B cell (primary cell): Measurements from ENCODE around the gene ARID4B. TPM values are rescaled to one million over a fixed set of nuclear protein-coding genes. Genes with fewer than 3 reads are reported as not detected.

Source experiments
- ATAC-seq: fragments of 200-7000 bp; cut with Tn5 transposase; one replicate; pipeline ENCODE4 v1.10.0; 2021; ENCODE audit warnings: low read depth, mild to moderate bottlenecking, moderate number of reproducible peaks, moderate library complexity
- CTCF ChIA-PET: fragments of 350-600 bp; sonication (Branson Sonifier 250); formaldehyde crosslinking; loops from one replicate; lab custom pipeline; 2021; ENCODE audit warnings: antibody characterized with exemption, inconsistent platforms; lab: Charles Lee
- POLR2A ChIA-PET: fragments of 350-600 bp; sonication (Branson Sonifier 250); formaldehyde crosslinking; loops from one replicate; lab custom pipeline; 2021; ENCODE audit warnings: antibody characterized with exemption; lab: Charles Lee
- DNase-seq: peaks from one replicate; pipeline ENCODE4 v3.0.0; 2013
- H2AFZ ChIP-seq: 2 replicates; pipeline ENCODE4 v1.6.1; 2012; ENCODE audit warnings: mild to moderate bottlenecking, low read depth, low read length; ENCODE audit not compliant: insufficient read depth, poor library complexity, severe bottlenecking
- H3K27ac ChIP-seq, 2 donors: 1 replicate in 1 of 2; 2 replicates in 1 of 2; pipeline ENCODE4 v1.5.1; 2012 to 2013; ENCODE audit warnings: low read length in 2 of 2, mild to moderate bottlenecking in 2 of 2, moderate library complexity in 1 of 2
- H3K27me3 ChIP-seq, 4 experiments: fragments of 200-600 bp in 1 of 4; sonication (generic) in 1 of 4; replicated peaks in 1 of 4; 1 replicate in 2 of 4; 2 replicates in 2 of 4; pipeline versions ENCODE4 v1.6.1 to v1.7.0; 2013 to 2016; ENCODE audit warnings: low read length in 3 of 4, mild to moderate bottlenecking in 2 of 4, mixed read lengths in 1 of 4, moderate library complexity in 1 of 4; ENCODE audit not compliant: insufficient read depth in 4 of 4, control insufficient read depth in 3 of 4; ENCODE audit errors: control extremely low read depth in 1 of 4
- H3K36me3 ChIP-seq, 2 experiments: replicated peaks in 1 of 2; 1 replicate in 1 of 2; 2 replicates in 1 of 2; pipeline versions ENCODE4 v1.6.1 to v1.7.1; 2013; ENCODE audit warnings: low read length in 1 of 2; ENCODE audit not compliant: insufficient read depth in 2 of 2, control insufficient read depth in 1 of 2; ENCODE audit errors: control extremely low read depth in 1 of 2, extremely low read depth in 1 of 2
- H3K4me1 ChIP-seq, 2 donors: fragments of 200-600 bp in 1 of 2; sonication (generic) in 1 of 2; 1 replicate in 1 of 2; 2 replicates in 1 of 2; pipeline versions ENCODE4 v1.5.1 to v1.6.1; 2013 to 2017; ENCODE audit warnings: low read length in 2 of 2; ENCODE audit not compliant: control insufficient read depth in 2 of 2, insufficient read depth in 2 of 2
- H3K4me2 ChIP-seq: replicated peaks from 2 replicates; pipeline ENCODE3; 2012; ENCODE audit warnings: mild to moderate bottlenecking, low read depth, low read length; ENCODE audit not compliant: poor library complexity, severe bottlenecking
- H3K4me3 ChIP-seq, 5 experiments: fragments of 200-600 bp in 1 of 5; sonication (generic) in 1 of 5; 1 replicate in 3 of 5; 2 replicates in 2 of 5; pipeline versions ENCODE4 v1.5.1 to v1.7.0; 2011 to 2016; ENCODE audit warnings: low read length in 4 of 5, mild to moderate bottlenecking in 4 of 5, low read depth in 2 of 5, control low read depth in 1 of 5, moderate library complexity in 1 of 5; ENCODE audit not compliant: insufficient read depth in 1 of 5; ENCODE audit errors: control extremely low read depth in 1 of 5, extremely low read depth in 1 of 5
- H3K79me2 ChIP-seq: fragments of 200-600 bp; sonication (generic); one replicate; pipeline ENCODE4 v1.6.0; 2016; ENCODE audit warnings: low read length; ENCODE audit not compliant: control insufficient read depth, insufficient read depth
- H3K9ac ChIP-seq: fragments of 200-600 bp; sonication (generic); 2 replicates; pipeline ENCODE4 v1.6.1; 2017; ENCODE audit warnings: mild to moderate bottlenecking, low read length, moderate library complexity
- H3K9me3 ChIP-seq, 3 donors: one replicate each; pipeline versions ENCODE4 v1.6.1 to v1.7.1; 2013; ENCODE audit warnings: low read length in 2 of 3; ENCODE audit not compliant: control insufficient read depth in 2 of 3, insufficient read depth in 1 of 3; ENCODE audit errors: control extremely low read depth in 1 of 3
- H4K20me1 ChIP-seq: 2 replicates; pipeline ENCODE4 v1.6.0; 2012; ENCODE audit warnings: mild to moderate bottlenecking, low read length; ENCODE audit not compliant: insufficient read depth, control insufficient read depth, poor library complexity, severe bottlenecking
- H3K27ac Mint-ChIP-seq: one replicate; pipeline ENCODE4 v1.8.0; 2021; ENCODE audit warnings: mixed read lengths
- H3K27me3 Mint-ChIP-seq: one replicate; pipeline ENCODE4 v1.8.0; 2021; ENCODE audit warnings: mixed read lengths
- H3K4me1 Mint-ChIP-seq: one replicate; pipeline ENCODE4 v1.8.0; 2021; ENCODE audit warnings: mixed read lengths
- H3K4me3 Mint-ChIP-seq: one replicate; pipeline ENCODE4 v1.8.0; 2021; ENCODE audit warnings: mixed read lengths
- H3K9me3 Mint-ChIP-seq: one replicate; pipeline ENCODE4 v1.8.0; 2022; ENCODE audit warnings: mixed read lengths; ENCODE audit not compliant: insufficient read depth
- EZH2 ChIP-seq: IDR thresholded peaks from 2 replicates; pipeline ENCODE4 v1.6.1; 2012; ENCODE audit warnings: borderline replicate concordance, low read depth, mild to moderate bottlenecking, moderate library complexity, low read length; ENCODE audit not compliant: insufficient read depth, poor library complexity, severe bottlenecking
- WGBS: methylation state at CpG from one replicate; pipeline ENCODE4 v1.1.5; 2013; ENCODE audit warnings: missing lambda C conversion rate; ENCODE audit not compliant: insufficient coverage; 5-methylcytosine and 5-hydroxymethylcytosine counted together
- intact Hi-C: fragments of 100-400 bp; cut with micrococcal nuclease; formaldehyde crosslinking; loops from one replicate; pipeline ENCODE4 v1.10.0; 2022
- polyA plus RNA-seq: library from polyadenylated mRNA; depleted of rRNA; stranded (reverse); fragments of >200 nt; gene quantifications from 2 replicates; pipeline ENCODE4 v1.2.3, GENCODE V29; 2012
- total RNA-seq, 2 donors: library from RNA; stranded (reverse); fragments of 120-200 nt in 1 of 2; gene quantifications; 1 replicate in 1 of 2; 2 replicates in 1 of 2; pipeline versions ENCODE4 v1.2.3 to v1.2.4, GENCODE V29; 2013 to 2022
- TF ChIP-seq, protein P1 (sequence below): fragments of 200-600 bp; IDR thresholded peaks from one replicate; pipeline ENCODE4 v1.8.0; 2022; ENCODE audit warnings: antibody characterized with exemption, mild to moderate bottlenecking

ARID4B gene
- total and polyA plus RNA-seq, 2 donors (not counting 1 experiment from before 2014, with no cell fraction given) = 13.2 to 110 TPM

DNA sequence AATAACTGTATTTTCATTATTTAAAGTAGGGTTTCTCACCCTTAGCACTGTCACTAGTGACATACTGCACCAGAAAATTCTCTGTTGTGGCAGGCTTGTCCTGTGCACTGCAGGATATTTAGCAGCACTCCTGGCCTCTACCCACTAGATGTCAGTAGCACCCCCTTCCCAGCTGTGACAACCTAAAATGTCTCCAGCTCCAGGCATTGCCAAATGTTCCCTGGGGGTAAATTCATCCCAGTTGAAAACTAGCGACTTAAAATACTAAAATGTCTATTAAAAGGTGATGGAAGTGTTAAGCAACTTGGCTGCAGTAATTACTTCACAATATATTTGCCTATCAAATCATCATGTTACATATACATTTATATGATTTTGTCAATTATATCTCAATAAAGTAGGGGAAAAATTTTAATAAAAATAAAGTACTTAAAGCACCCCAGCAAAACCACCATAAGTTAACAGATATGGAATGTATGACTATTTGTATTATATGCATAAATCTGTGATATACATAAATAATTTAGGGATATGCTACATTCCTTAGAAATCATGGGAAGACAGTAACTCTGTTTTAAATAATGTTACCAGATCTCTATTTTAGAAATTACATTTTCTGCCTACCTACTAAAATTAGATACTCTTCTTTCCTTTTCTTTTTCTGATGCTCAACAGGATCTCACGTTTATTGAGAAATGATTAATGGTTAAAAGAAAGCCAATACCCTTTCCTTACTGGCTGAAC, 74.6 kb downstream of the ARID4B start:
- Histone ChIP-seq H3K79me2 (peaks cover 47% of the 10 kb centered on the region), H3K4me3 (no peak overlapping the region), H3K4me1 (peaks cover 1 to 2% of the 10 kb centered on the region in 2 donors), H3K4me2 (no peak overlapping the region), H3K27me3 (no peaks in the 10 kb centered on the region), H3K9ac (no peak overlapping the region), H2AFZ (no peak overlapping the region), H3K27ac (peak overlapping the region in 1 of 2 donors; percentile 19), H3K36me3 (peaks cover 6 to 20% of the 10 kb centered on the region in 2 experiments), H4K20me1 (peaks cover 4% of the 10 kb centered on the region), H3K9me3 (no peaks in the 10 kb centered on the region)
- peak; percentile 86 for ATAC-seq
- Mint-ChIP-seq H3K27me3 (no peaks in the 10 kb centered on the region), H3K4me3 (no peak overlapping the region), H3K9me3 (no peaks in the 10 kb centered on the region), H3K27ac (no peak overlapping the region), H3K4me1 (peaks cover 11% of the 10 kb centered on the region)
- CTCF ChIA-PET = interaction anchor here (0.6 to 5.0 kb wide), 11 partner anchors 9 to 1887 kb away, joined by 3 to 141 read pairs (median 3); no protein-coding TSS in a partner anchor
- peak; percentile 76 for DNase-seq
- POLR2A ChIA-PET = interaction anchor here (1.1 kb wide), 1 partner anchor 162 kb away, joined by 3 read pairs; no protein-coding TSS in a partner anchor
- no peak for TF ChIP-seq EZH2
- TF ChIP-seq, protein P1, sequence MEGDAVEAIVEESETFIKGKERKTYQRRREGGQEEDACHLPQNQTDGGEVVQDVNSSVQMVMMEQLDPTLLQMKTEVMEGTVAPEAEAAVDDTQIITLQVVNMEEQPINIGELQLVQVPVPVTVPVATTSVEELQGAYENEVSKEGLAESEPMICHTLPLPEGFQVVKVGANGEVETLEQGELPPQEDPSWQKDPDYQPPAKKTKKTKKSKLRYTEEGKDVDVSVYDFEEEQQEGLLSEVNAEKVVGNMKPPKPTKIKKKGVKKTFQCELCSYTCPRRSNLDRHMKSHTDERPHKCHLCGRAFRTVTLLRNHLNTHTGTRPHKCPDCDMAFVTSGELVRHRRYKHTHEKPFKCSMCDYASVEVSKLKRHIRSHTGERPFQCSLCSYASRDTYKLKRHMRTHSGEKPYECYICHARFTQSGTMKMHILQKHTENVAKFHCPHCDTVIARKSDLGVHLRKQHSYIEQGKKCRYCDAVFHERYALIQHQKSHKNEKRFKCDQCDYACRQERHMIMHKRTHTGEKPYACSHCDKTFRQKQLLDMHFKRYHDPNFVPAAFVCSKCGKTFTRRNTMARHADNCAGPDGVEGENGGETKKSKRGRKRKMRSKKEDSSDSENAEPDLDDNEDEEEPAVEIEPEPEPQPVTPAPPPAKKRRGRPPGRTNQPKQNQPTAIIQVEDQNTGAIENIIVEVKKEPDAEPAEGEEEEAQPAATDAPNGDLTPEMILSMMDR = peak; percentile 94
- intact Hi-C loops = loop anchor here (1.0 to 5.0 kb wide), 3 partner anchors 76 to 164 kb away; no protein-coding TSS in a partner anchor
- no CpG with 5 or more reads among the region's 2 CpGs for WGBS

DNA sequence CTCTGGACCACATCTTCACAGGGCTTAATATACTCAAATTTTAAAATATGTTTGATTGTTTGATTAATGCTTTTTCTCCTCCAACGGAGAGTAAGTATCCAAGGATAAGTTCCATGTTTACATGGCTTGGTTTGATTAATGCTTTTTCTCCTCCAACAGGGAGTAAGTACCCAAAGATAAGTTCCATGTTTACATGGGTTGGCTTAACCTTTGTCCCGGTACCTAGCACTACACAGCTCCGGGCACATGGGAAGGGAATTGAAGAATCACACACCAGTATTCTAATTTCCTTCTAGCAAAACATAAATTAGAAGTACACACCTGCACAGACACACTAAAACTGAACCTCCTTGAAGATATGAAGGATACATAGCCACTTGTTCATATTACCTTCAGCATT, 77.5 kb downstream of the ARID4B start:
- no peak overlapping the region for H3K4me3 ChIP-seq
- intact Hi-C loops = loop anchor here (5.0 kb wide), 1 partner anchor 148 kb away; no protein-coding TSS in a partner anchor
- TF ChIP-seq, protein P1 = no peak
- no peak for TF ChIP-seq EZH2
- no peak overlapping the region for H3K4me2 ChIP-seq
- peaks cover 39% of the 10 kb centered on the region for H3K79me2 ChIP-seq
- no peaks in the 10 kb centered on the region for H3K9me3 ChIP-seq
- Mint-ChIP-seq H3K4me3 (no peak overlapping the region), H3K9me3 (no peaks in the 10 kb centered on the region), H3K27ac (no peak overlapping the region), H3K27me3 (no peaks in the 10 kb centered on the region), H3K4me1 (peaks cover 8% of the 10 kb centered on the region)
- no peaks in the 10 kb centered on the region for H3K27me3 ChIP-seq
- H4K20me1 ChIP-seq = peaks cover 5% of the 10 kb centered on the region
- no peak for DNase-seq
- no peak overlapping the region for H3K27ac ChIP-seq
- no CpG with 5 or more reads among the region's 3 CpGs for WGBS
- no peak overlapping the region for H3K9ac ChIP-seq
- peaks cover 2 to 25% of the 10 kb centered on the region in 2 experiments for H3K36me3 ChIP-seq
- H3K4me1 ChIP-seq = no peaks in the 10 kb centered on the region
- ChIA-PET CTCF (interaction anchor here (1.1 to 5.0 kb wide), 4 partner anchors 78 to 172 kb away, joined by 3 to 141 read pairs (median 4); partner anchors contain the start of gene GGPS1), POLR2A (no interaction called here)
- ATAC-seq = no peak
- H2AFZ ChIP-seq = no peak overlapping the region
